Ramos (cell line): ENCODE results near the gene TGM6.
"Not testable (repeated sequence)": the region's sequence is repeated elsewhere in the genome, so short reads cannot be mapped to it uniquely, and the experiment has no call there.

ENCODE experiments used
- in situ Hi-C: fragments of 300-500 bp; cut with MboI; formaldehyde crosslinking; loops from one replicate; pipeline ENCODE4 v1.14.3; 2022; ENCODE audit warnings: low sequenced_read_pairs; ENCODE audit not compliant: unreplicated experiment

The TGM6 gene

DNA sequence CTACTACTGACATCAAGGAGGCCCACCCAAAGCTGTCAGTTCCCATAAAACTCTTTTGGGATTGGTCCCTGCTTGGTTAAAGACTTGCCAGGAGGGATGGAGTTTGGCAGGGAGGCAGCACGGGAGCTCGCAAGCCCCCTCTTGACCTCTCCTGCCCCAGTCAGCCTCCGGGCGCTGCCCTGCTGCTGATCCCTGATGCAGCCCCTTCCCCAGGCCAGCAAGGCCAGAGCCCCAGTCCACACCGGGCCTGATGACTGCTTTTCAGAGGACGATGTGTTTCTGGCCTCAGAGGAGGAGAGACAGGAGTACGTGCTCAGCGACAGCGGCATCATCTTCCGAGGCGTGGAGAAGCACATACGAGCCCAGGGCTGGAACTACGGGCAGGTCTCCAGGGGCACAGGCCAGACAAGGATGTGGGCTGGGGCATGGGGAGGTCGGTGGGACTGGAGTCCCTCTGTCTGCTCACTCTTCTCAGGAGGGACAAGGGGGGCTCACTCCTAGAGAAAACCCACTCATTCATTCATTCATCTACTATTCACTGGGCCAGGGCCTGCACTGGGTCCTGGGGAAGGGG, 15.6 kb downstream of the TGM6 start:
- in situ Hi-C loops, result no loop called here

GRCh38 chr20:2397091-2397490, 16.4 kb downstream of the TGM6 start:
- in situ Hi-C loops, result no loop called here

GRCh38 chr20:2397595-2398145, 17.0 kb downstream of the TGM6 start:
- in situ Hi-C loops, result no loop called here

GRCh38 chr20:2398449-2398848, 17.7 kb downstream of the TGM6 start:
- in situ Hi-C loops, result no loop called here

GRCh38 chr20:2399390-2399789, 18.7 kb downstream of the TGM6 start:
- in situ Hi-C loops, result no loop called here

GRCh38 chr20:2400290-2400689, 19.6 kb downstream of the TGM6 start:
- in situ Hi-C loops, result no loop called here

GRCh38 chr20:2401527-2401926, 20.8 kb downstream of the TGM6 start:
- in situ Hi-C loops, result no loop called here

GRCh38 chr20:2402271-2402980, 21.7 kb downstream of the TGM6 start:
- in situ Hi-C loops, result no loop called here

GRCh38 chr20:2403291-2404052, 22.8 kb downstream of the TGM6 start:
- in situ Hi-C loops, result no loop called here

DNA sequence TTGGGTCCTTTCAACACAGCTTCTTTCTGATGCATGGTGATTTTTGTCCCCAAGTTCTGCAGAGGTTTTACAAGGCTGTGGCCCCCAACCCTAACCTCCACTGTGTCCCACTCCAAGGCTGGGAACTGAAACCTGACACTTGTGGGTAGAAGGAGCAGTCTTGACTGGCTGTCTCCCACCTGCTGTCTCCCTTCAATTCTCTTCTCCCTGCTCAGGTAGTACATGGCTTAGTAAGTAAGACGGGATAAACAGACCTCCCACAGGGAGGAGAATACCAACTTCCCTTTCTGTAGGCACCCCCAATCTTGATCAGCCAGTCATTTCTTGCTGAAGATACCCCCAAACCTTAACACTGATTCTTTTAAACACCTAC, 25.0 kb downstream of the TGM6 start:
- in situ Hi-C loops, result no loop called here

GRCh38 chr20:2407355-2407754, 26.7 kb downstream of the TGM6 start:
- in situ Hi-C loops, result not testable (repeated sequence)

GRCh38 chr20:2408111-2408510, 27.4 kb downstream of the TGM6 start:
- in situ Hi-C loops, result no loop called here

DNA sequence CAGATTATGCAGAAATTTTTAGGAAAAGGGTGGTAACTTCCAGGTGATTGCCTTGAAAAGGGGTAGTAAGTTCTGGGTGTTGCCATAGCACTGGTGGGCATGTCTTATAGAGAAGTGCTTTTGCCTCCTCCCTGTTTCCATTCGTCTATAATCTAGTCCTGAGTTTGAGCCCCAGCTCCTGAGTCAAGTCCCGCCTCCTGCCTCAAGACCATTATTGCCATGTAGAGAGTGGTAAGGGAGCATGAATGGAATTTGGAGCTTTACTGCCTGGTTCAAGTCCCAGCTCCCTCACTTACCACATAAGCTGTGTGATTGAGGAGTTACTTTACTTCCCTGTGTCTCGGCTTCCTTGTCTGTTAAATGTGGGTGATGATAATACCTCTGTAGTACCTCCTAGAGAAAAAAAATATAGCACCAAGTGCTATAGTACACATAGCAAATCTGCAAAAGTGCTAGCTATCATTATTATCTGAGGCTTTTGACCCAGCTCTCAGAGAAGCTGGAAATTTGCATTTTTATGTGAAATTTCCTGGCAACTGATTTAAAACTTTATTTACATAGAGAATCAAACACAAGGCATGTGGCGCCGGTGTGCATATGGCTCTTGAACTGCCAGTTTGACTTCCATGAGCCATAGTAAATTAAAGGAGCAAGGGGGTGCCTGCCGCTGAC, 36.0 kb downstream of the TGM6 start:
- in situ Hi-C loops, result no loop called here

- in situ Hi-C loops, result no loop called here
Measured at GRCh38 chr20:2417213-2417541, 36.5 kb downstream of the TGM6 start.

DNA sequence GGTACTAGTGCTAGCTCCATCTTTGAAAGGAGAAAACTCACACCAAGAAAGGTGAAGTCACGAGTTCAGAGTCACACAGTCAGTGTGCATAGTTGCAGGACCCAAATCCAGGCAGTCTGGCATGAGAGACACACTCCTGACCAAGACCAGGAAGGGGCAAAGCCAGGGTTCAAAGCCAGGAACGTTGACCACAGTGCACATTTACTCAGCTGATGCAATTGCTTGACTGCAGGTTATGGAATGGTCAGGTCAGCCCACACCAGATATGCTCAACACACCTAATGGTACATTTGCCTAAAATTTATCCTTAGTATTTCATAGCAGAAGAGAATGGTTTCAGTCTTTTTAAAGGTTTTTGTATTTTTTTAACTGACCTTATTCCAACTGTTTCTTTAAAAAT, 37.7 kb downstream of the TGM6 start:
- in situ Hi-C loops, result no loop called here

DNA sequence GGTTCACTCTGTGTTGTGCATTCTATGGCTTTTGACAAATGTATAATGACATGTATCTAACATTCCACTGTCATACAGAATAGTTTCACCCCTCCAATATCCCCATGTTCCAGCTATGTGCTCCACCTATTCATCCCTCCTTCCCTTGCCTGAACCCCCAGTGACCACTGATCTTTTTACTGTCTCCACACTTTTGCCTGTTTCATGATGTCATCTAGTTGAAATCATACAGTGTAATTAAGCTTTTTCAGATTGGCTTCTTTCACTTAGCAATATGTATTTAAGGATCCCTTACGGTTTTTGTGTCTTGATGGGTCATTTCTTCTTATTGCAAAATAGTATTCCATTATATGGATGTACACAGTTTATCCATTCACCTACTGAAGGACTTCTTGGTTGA, 39.8 kb downstream of the TGM6 start:
- in situ Hi-C loops, result no loop called here

DNA sequence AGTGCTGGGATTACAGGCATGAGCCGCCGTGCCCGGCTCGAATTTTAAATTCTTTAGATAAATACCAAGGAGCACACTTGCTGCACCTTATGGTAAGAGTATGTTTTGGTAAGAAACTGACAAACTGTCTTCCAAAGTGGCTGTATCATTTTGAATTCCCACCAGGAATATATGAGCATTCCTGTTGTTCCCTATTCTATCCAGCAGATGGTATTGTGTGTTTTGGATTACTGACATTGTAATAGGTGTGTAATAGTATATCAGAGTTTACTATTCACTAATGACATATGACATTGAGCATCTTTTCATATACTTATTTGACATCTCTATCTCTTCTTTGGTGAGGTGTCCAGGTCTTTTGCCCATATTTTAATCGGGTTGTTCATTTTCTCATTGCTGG, 40.5 kb downstream of the TGM6 start:
- in situ Hi-C loops, result no loop called here

- in situ Hi-C loops, result no loop called here
Measured at GRCh38 chr20:2429051-2429450, 48.4 kb downstream of the TGM6 start.

DNA sequence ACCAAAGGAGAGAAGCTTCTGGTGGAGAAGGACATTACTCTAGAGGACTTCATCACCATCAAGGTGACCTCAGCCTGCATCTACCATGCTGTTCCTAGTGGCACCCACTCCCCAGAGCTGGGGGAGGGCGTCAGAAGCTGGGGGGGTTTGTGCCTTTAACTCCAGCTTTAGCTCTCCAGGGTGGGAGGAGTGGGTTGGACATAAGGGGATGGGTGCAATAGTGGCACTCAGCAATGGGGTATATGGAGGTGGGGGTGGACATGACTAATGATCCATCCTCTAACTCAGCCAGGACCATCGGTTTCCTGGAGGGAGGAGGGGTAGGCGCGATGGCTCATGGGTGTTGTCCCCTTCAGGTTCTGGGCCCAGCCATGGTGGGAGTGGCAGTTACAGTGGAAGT, 49.8 kb downstream of the TGM6 start:
- in situ Hi-C loops, result no loop called here

DNA sequence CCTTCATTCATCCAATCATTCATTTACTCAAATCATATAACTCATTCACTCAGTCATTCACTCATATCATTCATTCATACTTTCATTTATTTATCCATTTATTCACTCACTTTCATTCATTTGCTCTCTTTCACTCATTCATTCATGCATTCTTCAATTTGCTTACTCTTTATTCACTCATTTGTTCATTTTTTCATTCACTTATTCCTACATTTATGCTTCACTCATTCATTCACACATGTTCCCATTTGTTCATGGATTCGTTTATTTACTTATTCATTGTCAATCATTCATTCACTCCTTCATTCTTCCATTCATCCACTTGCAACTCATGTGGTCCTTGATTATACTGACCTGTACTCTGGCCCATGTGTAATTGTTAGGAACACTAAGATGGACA, 50.5 kb downstream of the TGM6 start:
- in situ Hi-C loops, result no loop called here

- in situ Hi-C loops, result no loop called here
Measured at GRCh38 chr20:2446845-2447244, 66.1 kb downstream of the TGM6 start.
